GM21390 (cell line): ENCODE data around the gene MAGEB17.

Source experiments
- ATAC-seq: cut with Tn5 transposase; IDR thresholded peaks from one replicate; pipeline ENCODE4 v1.9.1; 2021; ENCODE audit not compliant: unreplicated experiment

Gene MAGEB17

GRCh38 chrX:16205840-16206239, 38.6 kb downstream of the MAGEB17 start:
- no peak for ATAC-seq

- no peak for ATAC-seq
Measured at GRCh38 chrX:16207634-16208033, 40.4 kb downstream of the MAGEB17 start.

- no peak for ATAC-seq
Measured at GRCh38 chrX:16208601-16209000, 41.3 kb downstream of the MAGEB17 start.

- no peak for ATAC-seq
Measured at GRCh38 chrX:16210061-16210460, 42.8 kb downstream of the MAGEB17 start.

GRCh38 chrX:16212024-16212423, 44.7 kb downstream of the MAGEB17 start:
- no peak for ATAC-seq

- ATAC-seq, result no peak
Measured at GRCh38 chrX:16212436-16212835, 45.2 kb downstream of the MAGEB17 start.

GRCh38 chrX:16213961-16214360, 46.7 kb downstream of the MAGEB17 start:
- ATAC-seq, result no peak

- ATAC-seq, result no peak
Measured at GRCh38 chrX:16215660-16216059, 48.4 kb downstream of the MAGEB17 start.
